HEK293 (cell line): ENCODE measurements around the gene SUPT5H.

Experiments
- CTCF ChIA-PET: fragments of 350-600 bp; formaldehyde crosslinking; extraction: SDS; loops from one replicate; lab custom pipeline; 2021; ENCODE audit warnings: antibody characterized with exemption; lab: Yijun Ruan, JAX
- POLR2A ChIA-PET: fragments of 300-600 bp; formaldehyde crosslinking; extraction: SDS; loops from one replicate; lab custom pipeline; 2020; ENCODE audit warnings: antibody characterized with exemption, inconsistent platforms; lab: Yijun Ruan, JAX
- H3K27ac ChIP-seq: fragments of 200-500 bp; sonication (Bioruptor generic); 2 replicates; pipeline ENCODE4 v1.5.1; 2014; ENCODE audit warnings: low read depth, low read length, control low read depth, inconsistent platforms; ENCODE audit errors: extremely low read depth
- H3K36me3 ChIP-seq, 2 experiments: fragments of 200-500 bp in 1 of 2; sonication (Bioruptor generic) in 1 of 2; 1 replicate in 1 of 2; 2 replicates in 1 of 2; pipeline ENCODE4 v1.5.1; 2014 to 2017; ENCODE audit warnings: inconsistent platforms in 2 of 2, low read length in 2 of 2; ENCODE audit not compliant: control insufficient read depth in 2 of 2, insufficient read depth in 1 of 2
- H3K4me1 ChIP-seq: fragments of 200-500 bp; sonication (Bioruptor generic); 2 replicates; pipeline ENCODE4 v1.5.1; 2014; ENCODE audit warnings: mild to moderate bottlenecking, low read length, inconsistent platforms; ENCODE audit not compliant: control insufficient read depth, insufficient read depth
- H3K4me3 ChIP-seq: 2 replicates; pipeline ENCODE4 v1.5.1; 2011; ENCODE audit warnings: low read depth, mild to moderate bottlenecking, control low read depth, low read length, moderate library complexity
- H3K9me3 ChIP-seq: fragments of 200-500 bp; sonication (Bioruptor generic); 2 replicates; pipeline ENCODE4 v1.5.1; 2014; ENCODE audit warnings: low read depth, low read length, inconsistent platforms; ENCODE audit not compliant: control insufficient read depth, insufficient read depth
- BCL11B ChIP-seq: fragments of 450-650 bp; formaldehyde crosslinking; IDR thresholded peaks from 2 replicates; pipeline ENCODE4 v1.5.1; 2016; ENCODE audit warnings: low read depth, missing biosample characterization, missing genetic modification characterization
- BCL6B ChIP-seq: fragments of 450-650 bp; formaldehyde crosslinking; IDR thresholded peaks from 2 replicates; pipeline ENCODE4 v1.5.1; 2017; ENCODE audit warnings: missing biosample characterization, missing genetic modification characterization
- FEZF1 ChIP-seq: fragments of 450-650 bp; formaldehyde crosslinking; IDR thresholded peaks from 2 replicates; pipeline ENCODE4 v1.5.1; 2016; ENCODE audit warnings: missing biosample characterization, missing genetic modification characterization
- HOXD13 ChIP-seq: sonication (generic); formaldehyde crosslinking; IDR thresholded peaks from 2 replicates; pipeline ENCODE4 v1.8.0; 2022; ENCODE audit warnings: missing genetic modification reagents, borderline replicate concordance
- KLF8 ChIP-seq: fragments of 450-650 bp; formaldehyde crosslinking; IDR thresholded peaks from 2 replicates; pipeline ENCODE4 v1.5.1; 2016; ENCODE audit warnings: missing biosample characterization, missing genetic modification characterization
- MZF1 ChIP-seq: fragments of 450-650 bp; formaldehyde crosslinking; IDR thresholded peaks from 2 replicates; pipeline ENCODE4 v1.5.1; 2017; ENCODE audit warnings: missing biosample characterization, missing genetic modification characterization, borderline replicate concordance
- OSR2 ChIP-seq: fragments of 450-650 bp; formaldehyde crosslinking; IDR thresholded peaks from 2 replicates; pipeline ENCODE4 v1.5.1; 2016; ENCODE audit warnings: missing biosample characterization, missing genetic modification characterization
- ZNF140 ChIP-seq: fragments of 450-650 bp; formaldehyde crosslinking; IDR thresholded peaks from 2 replicates; pipeline ENCODE4 v1.5.1; 2016; ENCODE audit warnings: missing biosample characterization, missing genetic modification characterization
- ZNF362 ChIP-seq: fragments of 450-650 bp; formaldehyde crosslinking; IDR thresholded peaks from 2 replicates; pipeline ENCODE4 v1.5.1; 2016; ENCODE audit warnings: missing biosample characterization, missing genetic modification characterization
- ZNF366 ChIP-seq: fragments of 450-650 bp; formaldehyde crosslinking; conservative IDR thresholded peaks from 2 replicates; pipeline ENCODE4 v1.5.1; 2016; ENCODE audit warnings: missing biosample characterization, missing genetic modification characterization
- ZNF488 ChIP-seq: fragments of 450-650 bp; formaldehyde crosslinking; IDR thresholded peaks from 2 replicates; pipeline ENCODE4 v1.5.1; 2016; ENCODE audit warnings: missing biosample characterization, missing genetic modification characterization
- ZNF529 ChIP-seq: fragments of 450-650 bp; formaldehyde crosslinking; IDR thresholded peaks from 2 replicates; pipeline ENCODE4 v1.5.1; 2017; ENCODE audit warnings: missing genetic modification characterization, missing biosample characterization; ENCODE audit not compliant: insufficient replicate concordance
- ZNF701 ChIP-seq: fragments of 450-650 bp; formaldehyde crosslinking; IDR thresholded peaks from 2 replicates; pipeline ENCODE4 v1.5.1; 2016; ENCODE audit warnings: missing biosample characterization, missing genetic modification characterization
- ZNF76 ChIP-seq: fragments of 450-650 bp; formaldehyde crosslinking; IDR thresholded peaks from 2 replicates; pipeline ENCODE4; 2016; ENCODE audit warnings: low read depth, missing biosample characterization, missing genetic modification characterization, borderline replicate concordance
- ZNF777 ChIP-seq: fragments of 450-650 bp; formaldehyde crosslinking; IDR thresholded peaks from 2 replicates; pipeline ENCODE4 v1.5.1; 2017; ENCODE audit warnings: missing biosample characterization, missing genetic modification characterization, borderline replicate concordance
- TF ChIP-seq, protein P1 (sequence below): fragments of 450-650 bp; formaldehyde crosslinking; IDR thresholded peaks from 2 replicates; pipeline ENCODE4 v1.5.1; 2016; ENCODE audit warnings: missing biosample characterization, missing genetic modification characterization
- TF ChIP-seq, protein P2 (sequence below): fragments of 450-650 bp; formaldehyde crosslinking; IDR thresholded peaks from 2 replicates; pipeline ENCODE4 v1.5.1; 2016; ENCODE audit warnings: missing biosample characterization, missing genetic modification characterization
- TF ChIP-seq, protein P3 (sequence below): fragments of 450-650 bp; formaldehyde crosslinking; conservative IDR thresholded peaks from 2 replicates; pipeline ENCODE4 v1.5.1; 2016; ENCODE audit warnings: low read depth, missing biosample characterization, missing genetic modification characterization

The SUPT5H gene

DNA sequence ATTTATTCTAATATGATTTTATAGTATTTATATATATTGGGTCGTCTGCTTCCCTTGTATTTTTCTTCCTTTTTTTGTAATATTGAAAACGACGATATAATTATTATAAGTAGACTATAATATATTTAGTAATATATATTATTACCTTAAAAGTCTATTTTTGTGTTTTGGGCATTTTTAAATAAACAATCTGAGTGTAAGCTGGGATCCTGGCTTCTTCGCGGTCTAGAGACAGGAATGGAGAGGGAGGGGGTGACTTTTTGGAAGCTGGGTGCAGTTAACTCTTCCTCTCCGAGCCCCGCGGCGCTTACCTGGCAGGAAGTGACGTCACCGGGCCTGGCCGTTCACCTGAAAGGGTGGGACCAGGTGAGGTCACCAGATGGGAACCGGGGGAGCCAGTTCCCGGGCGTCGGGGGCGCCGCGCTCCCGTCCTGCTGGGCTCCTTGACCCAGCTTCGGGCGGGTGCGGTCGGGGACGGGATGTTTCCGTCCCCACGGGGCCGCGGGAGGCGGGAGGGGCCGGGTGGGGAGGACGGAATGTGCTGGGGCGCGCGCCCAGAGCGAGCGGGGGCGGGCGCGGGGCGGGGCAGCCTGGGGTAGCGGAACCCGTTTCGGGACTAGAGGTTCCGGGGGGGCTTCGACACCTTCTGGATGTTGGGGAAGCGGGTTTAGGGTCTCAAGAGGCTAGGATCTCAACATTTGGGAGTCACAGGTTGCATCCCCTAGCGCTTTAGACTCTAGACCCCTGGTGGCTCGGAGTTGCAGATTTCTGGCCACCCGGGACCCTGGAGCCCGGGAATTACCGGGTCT, 36.0 kb upstream of the SUPT5H start (continued):
- TF ChIP-seq ZNF76 (no peak), ZNF366 (tag by site-specific recombination) (peak; percentile 62; the same call in 1 of the 2 replicates), HOXD13 (CRISPR knock-in tag) (no peak), ZNF701 (tag by site-specific recombination) (no peak), OSR2 (tag by site-specific recombination) (no peak), KLF8 (peak; percentile 97), ZNF529 (tag by site-specific recombination) (no peak), BCL6B (no peak), ZNF488 (tag by site-specific recombination) (no peak), ZNF140 (tag by site-specific recombination) (no peak), BCL11B (no peak; the same call in 1 of the 2 replicates), ZNF777 (tag by site-specific recombination) (no peak; the same call in 1 of the 2 replicates), FEZF1 (tag by site-specific recombination) (no peak), ZNF362 (no peak)
- TF ChIP-seq, protein P1, sequence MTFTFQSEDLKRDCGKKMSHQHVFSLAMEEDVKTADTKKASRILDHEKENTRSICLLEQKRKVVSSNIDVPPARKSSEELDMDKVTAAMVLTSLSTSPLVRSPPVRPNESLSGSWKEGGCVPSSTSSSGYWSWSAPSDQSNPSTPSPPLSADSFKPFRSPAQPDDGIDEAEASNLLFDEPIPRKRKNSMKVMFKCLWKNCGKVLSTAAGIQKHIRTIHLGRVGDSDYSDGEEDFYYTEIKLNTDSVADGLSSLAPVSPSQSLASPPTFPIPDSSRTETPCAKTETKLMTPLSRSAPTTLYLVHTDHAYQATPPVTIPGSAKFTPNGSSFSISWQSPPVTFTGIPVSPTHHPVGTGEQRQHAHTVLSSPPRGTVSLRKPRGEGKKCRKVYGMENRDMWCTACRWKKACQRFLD: no peak
- TF ChIP-seq, protein P2, sequence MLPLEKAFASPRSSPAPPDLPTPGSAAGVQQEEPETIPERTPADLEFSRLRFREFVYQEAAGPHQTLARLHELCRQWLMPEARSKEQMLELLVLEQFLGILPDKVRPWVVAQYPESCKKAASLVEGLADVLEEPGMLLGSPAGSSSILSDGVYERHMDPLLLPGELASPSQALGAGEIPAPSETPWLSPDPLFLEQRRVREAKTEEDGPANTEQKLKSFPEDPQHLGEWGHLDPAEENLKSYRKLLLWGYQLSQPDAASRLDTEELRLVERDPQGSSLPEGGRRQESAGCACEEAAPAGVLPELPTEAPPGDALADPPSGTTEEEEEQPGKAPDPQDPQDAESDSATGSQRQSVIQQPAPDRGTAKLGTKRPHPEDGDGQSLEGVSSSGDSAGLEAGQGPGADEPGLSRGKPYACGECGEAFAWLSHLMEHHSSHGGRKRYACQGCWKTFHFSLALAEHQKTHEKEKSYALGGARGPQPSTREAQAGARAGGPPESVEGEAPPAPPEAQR (tag by site-specific recombination): no peak

DNA sequence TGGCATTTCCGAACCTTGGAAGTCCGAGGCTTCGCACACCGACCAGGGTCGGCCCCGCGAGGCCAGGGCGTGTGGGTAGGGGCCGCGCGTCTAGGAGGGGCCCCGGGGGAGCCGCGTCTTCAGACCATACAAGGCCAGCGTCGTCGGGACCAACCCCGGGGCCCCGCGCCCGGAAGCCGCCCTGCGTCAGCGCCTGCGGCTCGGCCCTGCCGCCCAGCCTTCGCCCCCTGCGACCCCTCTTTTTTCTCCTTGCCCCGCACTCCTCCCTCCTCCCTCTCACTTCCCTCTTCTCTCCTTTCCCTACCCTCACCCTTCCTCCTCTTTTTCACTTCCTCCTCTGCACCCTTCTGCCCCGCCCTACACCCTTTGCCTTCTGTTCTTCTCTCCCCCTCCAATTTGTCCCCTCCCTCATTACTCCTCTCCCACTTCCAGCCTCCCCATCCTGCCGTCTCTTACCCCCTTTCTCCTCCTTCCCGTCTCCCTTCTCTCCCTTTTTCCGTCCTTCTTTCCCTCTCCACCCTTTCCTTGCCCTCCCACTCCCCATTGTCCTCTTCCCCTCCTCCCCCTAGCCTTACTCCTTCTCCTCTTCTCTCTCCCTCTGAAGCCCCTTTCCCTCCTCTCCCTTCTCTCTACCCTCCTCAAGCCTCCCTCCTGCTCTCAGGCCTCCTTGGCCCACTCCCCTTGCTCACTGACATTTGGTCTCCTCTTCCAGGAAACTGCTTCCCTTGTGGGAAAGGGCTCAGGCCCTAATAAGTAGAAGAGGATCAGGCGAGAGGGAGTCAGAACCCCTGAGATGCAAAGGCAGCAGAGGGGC, 35.2 kb upstream of the SUPT5H start:
- H3K4me1 ChIP-seq: peaks cover 44% of the 10 kb centered on the region
- POLR2A ChIA-PET: interaction anchor here (4.5 to 11.2 kb wide), 2 partner anchors 12 to 19 kb away, joined by 56 to 175 read pairs; partner anchors contain the start of genes MED29 and PAF1
- CTCF ChIA-PET: interaction anchor here (0.7 to 4.6 kb wide), 3 partner anchors 9 to 43 kb away, joined by 4 to 63 read pairs (median 41); no protein-coding TSS in a partner anchor
- TF ChIP-seq MZF1 (tag by site-specific recombination): no peak
- TF ChIP-seq, protein P3, sequence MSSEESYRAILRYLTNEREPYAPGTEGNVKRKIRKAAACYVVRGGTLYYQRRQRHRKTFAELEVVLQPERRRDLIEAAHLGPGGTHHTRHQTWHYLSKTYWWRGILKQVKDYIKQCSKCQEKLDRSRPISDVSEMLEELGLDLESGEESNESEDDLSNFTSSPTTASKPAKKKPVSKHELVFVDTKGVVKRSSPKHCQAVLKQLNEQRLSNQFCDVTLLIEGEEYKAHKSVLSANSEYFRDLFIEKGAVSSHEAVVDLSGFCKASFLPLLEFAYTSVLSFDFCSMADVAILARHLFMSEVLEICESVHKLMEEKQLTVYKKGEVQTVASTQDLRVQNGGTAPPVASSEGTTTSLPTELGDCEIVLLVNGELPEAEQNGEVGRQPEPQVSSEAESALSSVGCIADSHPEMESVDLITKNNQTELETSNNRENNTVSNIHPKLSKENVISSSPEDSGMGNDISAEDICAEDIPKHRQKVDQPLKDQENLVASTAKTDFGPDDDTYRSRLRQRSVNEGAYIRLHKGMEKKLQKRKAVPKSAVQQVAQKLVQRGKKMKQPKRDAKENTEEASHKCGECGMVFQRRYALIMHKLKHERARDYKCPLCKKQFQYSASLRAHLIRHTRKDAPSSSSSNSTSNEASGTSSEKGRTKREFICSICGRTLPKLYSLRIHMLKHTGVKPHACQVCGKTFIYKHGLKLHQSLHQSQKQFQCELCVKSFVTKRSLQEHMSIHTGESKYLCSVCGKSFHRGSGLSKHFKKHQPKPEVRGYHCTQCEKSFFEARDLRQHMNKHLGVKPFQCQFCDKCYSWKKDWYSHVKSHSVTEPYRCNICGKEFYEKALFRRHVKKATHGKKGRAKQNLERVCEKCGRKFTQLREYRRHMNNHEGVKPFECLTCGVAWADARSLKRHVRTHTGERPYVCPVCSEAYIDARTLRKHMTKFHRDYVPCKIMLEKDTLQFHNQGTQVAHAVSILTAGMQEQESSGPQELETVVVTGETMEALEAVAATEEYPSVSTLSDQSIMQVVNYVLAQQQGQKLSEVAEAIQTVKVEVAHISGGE (tag by site-specific recombination): peak; percentile 68

More for the DNA sequence above, 35.2 kb upstream of the SUPT5H start:
- peaks cover 6 to 8% of the 10 kb centered on the region in 2 experiments; a peak in 2 of 3 replicates for H3K36me3 ChIP-seq
- no peaks in the 10 kb centered on the region for H3K9me3 ChIP-seq
- peak overlapping the region; percentile 89 for H3K27ac ChIP-seq
- peak overlapping the region; percentile 51 for H3K4me3 ChIP-seq
